SK-N-DZ (cell line): Measurements from ENCODE around the gene PRDX1.
"Not testable (repeated sequence)": the region's sequence is repeated elsewhere in the genome, so short reads cannot be mapped to it uniquely, and the experiment has no call there.

Experiments used
- DNase-seq: peaks from one replicate; pipeline ENCODE4 v3.0.0-alpha.2; 2015; ENCODE audit warnings: low spot score

Gene PRDX1

GRCh38 chr1:45536886-45537285 is 15.2 kb upstream of the PRDX1 start:
- no peak for DNase-seq

DNA sequence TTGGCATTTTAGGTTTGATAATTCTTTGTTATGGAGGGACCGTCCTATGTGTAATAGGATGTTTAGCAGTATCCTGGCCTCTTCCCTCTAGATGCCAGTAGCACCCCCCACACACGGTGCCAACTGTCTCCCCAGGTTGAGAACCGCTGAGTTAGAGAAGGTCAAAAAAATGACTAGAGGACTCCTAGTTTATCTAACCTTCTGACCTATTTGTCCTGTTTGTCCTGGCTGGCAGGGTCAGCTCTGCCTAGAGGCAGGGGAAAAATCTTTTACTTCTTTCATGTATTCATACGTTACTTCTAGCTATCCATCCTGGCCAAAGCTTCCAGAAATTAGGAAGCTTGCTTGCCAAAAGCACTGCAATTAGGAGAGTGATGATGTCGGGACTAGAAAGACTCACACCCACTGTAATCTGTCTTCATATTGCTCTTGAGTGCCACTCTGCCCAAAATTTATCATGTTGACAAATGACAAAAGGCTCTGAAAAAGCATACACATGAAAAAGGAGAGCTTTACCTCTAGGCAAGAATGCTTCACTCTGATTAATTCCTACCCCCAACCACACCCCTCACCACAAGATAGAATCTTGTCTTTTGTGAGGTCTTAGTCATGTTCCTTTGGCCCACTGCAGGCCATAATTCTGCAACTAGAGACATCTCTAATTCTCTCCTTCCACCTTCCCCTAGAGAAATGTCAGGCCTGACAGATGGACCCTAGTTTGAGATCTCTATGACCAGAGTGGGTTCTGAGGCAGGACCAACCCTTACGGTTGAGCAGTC is 14.5 kb upstream of the PRDX1 start:
- no peak for DNase-seq

- DNase-seq: no peak
These were observed 10.2 kb upstream of the PRDX1 start for GRCh38 chr1:45531873-45532272.

- no peak for DNase-seq
These were observed 9.0 kb upstream of the PRDX1 start for GRCh38 chr1:45530632-45531135.

DNA sequence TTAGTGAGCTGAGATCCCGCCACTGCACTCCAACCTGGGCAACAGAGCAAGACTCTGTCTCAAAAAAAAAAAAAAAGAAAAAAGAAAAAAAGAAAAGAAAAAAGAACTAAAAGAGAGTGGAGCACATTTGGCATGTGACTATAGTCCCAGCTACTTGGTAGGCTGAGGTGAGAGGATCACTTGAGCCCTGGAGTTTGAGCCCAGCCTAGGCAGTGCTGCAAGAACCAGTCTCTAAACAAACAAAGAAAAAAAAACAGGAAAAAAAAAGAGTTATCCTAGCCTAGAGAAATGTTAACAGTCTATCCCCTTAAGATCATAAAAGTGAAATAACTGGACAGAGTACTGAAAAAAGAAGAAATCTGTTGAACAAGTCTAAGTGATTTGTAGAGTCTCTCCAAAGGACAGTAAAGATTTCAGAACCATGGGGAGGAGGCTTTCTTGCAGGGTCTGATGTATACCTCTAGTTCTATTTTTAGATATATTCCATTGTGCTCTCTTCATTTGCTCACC is 4.5 kb upstream of the PRDX1 start:
- DNase-seq: no peak

- DNase-seq: not testable (repeated sequence)
These were observed 2.3 kb upstream of the PRDX1 start for GRCh38 chr1:45523975-45524374.

DNA sequence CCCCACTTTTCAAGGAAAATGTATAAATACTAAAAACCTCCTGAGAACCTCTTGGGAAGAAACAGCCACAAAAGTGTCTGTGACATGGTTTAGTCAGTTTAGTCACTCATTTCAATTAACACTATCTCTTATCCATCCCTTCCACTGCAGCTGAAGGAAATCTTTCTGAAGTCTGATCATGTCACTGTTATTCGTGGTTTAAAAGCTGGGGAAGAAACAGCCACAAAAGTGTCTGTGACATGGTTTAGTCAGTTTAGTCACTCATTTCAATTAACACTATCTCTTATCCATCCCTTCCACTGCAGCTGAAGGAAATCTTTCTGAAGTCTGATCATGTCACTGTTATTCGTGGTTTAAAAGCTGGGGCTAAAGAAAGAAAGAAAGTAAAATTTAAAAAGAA is 1.8 kb upstream of the PRDX1 start:
- not testable (repeated sequence) for DNase-seq

DNA sequence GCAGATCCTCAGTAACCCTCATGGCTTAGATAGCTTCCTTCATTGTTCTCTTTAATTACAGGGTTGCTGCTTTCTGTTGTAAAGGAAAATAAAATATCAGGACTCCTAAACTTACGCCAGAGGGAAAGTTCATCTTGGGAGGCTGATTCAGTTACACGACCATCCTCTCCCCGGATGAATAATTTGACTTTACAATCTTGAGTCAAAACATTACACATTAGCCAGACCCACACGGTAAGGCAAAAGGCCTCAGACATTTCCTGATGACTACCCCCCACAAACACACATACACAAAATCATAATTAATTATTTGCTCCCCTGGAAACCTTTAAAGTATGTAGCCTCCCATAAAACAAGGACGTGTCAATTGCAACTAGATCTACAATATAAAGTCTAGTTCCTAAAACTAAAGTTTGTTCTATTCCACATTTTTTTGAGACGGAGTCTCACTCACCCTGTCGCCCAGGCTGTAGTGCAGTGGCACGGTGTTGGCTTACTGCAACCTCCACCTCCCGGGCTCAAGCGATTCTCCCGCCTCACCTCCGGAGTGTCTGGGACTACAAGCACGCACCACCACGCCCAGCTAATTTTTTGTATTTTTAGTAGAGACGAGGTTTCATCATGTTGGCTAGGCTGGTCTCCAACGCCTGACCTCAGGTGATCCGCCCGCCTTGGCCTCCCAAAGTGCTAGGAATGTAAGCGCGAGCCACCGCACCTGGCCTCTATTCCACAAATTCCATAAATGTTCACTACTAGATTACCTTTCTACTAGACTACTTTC is 830 bp upstream of the PRDX1 start:
- no peak for DNase-seq

DNA sequence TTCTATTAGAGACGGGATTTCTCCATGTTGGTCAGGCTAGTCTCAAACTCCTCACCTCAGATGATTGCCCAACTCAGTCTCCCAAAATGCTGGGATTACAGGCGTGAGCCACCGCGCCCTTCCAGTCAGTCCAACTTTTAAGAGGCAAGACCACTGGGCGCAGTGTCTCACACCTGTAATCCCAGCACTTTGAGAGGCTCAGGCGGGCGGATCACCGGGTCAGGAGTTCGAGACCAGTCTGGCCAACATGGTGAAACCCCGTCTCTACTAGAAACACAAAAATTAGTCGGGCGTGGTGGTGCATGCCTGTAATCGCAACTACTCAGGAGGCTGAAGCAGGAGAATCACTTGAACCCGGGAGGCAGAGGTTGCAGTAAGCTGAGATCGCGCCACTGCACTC is 1.9 kb downstream of the PRDX1 start:
- DNase-seq: not testable (repeated sequence)

DNA sequence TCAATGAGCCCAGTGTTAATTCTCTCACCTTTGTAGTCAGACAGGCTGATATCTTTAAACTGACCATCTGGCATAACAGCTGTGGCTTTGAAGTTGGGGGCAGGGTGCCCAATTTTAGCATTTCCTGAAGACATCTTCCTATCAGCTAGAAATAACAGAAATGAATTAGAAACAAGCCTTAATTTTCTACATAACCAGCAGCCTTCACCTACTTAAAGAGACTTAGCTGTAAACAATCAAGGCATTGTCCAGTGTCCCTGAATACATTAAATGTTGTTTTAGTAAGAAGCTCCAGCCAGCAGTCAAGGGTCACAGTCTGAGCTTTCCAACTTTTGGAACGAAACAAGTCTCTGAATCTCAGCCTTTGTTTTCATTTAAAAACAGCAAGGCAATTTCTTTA is 2.8 kb downstream of the PRDX1 start:
- DNase-seq: no peak

DNA sequence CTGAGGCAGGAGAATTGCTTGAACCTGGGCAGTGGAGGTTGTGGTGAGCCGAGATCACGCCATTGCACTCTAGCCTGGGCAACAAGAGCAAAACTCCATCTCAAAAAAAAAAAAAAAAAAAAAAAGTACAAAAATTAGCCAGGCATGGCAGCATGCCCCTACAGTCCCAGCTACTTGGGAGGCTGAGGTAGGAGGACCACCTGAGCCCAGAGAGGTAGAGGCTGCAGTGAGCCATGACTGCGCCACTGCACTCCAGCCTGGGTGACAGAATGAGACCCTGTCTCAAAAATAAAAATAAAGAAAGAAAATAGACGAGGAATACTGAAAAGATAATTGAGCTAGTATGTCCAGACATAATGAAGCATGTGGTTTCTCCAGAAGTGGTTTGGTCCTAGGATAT is 3.3 kb downstream of the PRDX1 start:
- not testable (repeated sequence) for DNase-seq

DNA sequence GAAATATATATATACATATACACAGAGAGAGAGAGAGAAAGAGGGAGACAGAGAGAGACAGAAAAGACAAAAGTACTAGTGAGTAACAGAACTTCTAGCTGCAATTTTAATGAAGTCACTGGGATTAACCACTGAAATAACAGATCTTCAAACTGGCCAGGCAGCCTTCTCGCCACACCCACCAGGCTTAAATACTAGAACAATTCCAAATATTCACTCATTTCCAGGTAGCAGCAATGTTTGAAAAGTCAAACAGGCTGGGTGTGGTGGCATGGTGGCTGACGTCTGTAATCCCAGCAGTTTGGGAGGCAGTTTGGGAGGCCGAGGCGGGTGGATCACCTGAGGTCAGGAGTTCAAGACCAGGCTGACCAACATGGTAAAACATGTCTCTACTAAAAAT is 5.2 kb downstream of the PRDX1 start:
- no peak for DNase-seq

- no peak for DNase-seq
These were observed 5.6 kb downstream of the PRDX1 start for GRCh38 chr1:45516036-45516435.

- DNase-seq: not testable (repeated sequence)
These were observed 8.0 kb downstream of the PRDX1 start for GRCh38 chr1:45513532-45514260.

DNA sequence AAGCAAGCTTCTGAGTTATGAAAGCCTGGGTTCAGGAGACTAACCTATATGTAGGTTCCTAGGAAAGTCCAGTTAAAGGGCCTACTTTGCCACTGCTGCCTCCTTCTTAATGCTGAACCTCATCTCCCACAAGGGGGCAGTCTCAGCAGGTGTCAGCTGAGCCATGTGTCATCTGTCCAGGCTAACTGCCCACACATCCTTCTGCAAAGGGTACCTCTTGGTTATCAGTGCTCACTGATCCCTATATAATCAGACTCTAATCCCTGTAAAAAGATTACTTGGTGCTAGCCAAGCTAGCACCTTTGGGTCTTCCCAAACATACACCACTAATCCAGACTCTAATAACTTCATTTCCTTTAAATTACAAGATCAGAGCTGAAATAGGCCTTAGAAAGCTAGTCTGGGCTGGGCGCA is 9.0 kb downstream of the PRDX1 start:
- peak; percentile 68 for DNase-seq

DNA sequence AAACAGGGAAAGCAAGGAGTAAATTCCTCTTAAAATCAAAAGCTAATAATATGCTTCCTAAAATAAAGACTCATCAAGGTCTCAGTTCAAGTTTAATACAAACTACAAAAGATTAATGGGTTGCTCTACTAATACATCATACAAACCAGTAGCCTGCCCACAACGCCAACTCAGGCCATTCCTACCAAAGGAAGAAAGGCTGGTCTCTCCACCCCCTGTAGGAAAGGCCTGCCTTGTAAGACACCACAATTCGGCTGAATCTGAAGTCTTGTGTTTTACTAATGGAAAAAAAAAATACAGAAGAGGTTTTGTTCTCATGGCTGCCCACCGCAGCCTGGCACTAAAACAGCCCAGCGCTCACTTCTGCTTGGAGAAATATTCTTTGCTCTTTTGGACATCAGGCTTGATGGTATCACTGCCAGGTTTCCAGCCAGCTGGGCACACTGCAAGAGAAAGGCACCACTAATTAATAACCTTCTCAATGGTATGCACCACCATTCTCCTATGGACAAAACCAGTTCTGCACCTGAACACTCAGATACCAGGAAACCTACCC is 10.6 kb downstream of the PRDX1 start:
- DNase-seq: no peak

GRCh38 chr1:45510036-45510971 is 11.4 kb downstream of the PRDX1 start:
- no peak for DNase-seq

GRCh38 chr1:45508295-45509151 is 13.2 kb downstream of the PRDX1 start:
- DNase-seq: no peak

- DNase-seq: no peak
These were observed 13.8 kb downstream of the PRDX1 start for GRCh38 chr1:45507893-45508292.
